GM18909 (cell line): ENCODE measurements around the gene SHC4.
A peak's percentile ranks its signal among the peaks of the same experiment; 100 is the strongest.
"Not testable (repeated sequence)": the region's sequence is repeated elsewhere in the genome, so short reads cannot be mapped to it uniquely, and the experiment has no call there.

Experiments
- ATAC-seq: cut with Tn5 transposase; IDR thresholded peaks from one replicate; pipeline ENCODE4 v1.9.1; 2021; ENCODE audit warnings: mild to moderate bottlenecking; ENCODE audit not compliant: unreplicated experiment, poor library complexity

SHC4 gene

GRCh38 chr15:48963524-48964113, at the start of gene SHC4:
SHC4 (minus strand) TSS chr15:48963919; CDS start chr15:48963015, 904 bp downstream.
- peak; percentile 64 for ATAC-seq

GRCh38 chr15:48999314-48999713, 35.6 kb upstream of the SHC4 start:
- ATAC-seq: no peak

- ATAC-seq: no peak
Observed at GRCh38 chr15:48996276-48996675, 32.6 kb upstream of the SHC4 start.

- ATAC-seq: no peak
Observed at GRCh38 chr15:48993380-48993779, 29.7 kb upstream of the SHC4 start.

GRCh38 chr15:48992545-48992944, 28.8 kb upstream of the SHC4 start:
- peak; percentile 89 for ATAC-seq

GRCh38 chr15:48992096-48992495, 28.4 kb upstream of the SHC4 start:
- ATAC-seq: no peak

- ATAC-seq: no peak
Observed at GRCh38 chr15:48989170-48989569, 25.5 kb upstream of the SHC4 start.

GRCh38 chr15:48987142-48987541, 23.4 kb upstream of the SHC4 start:
- no peak for ATAC-seq

GRCh38 chr15:48986240-48986639, 22.5 kb upstream of the SHC4 start:
- no peak for ATAC-seq

GRCh38 chr15:48985516-48985915, 21.8 kb upstream of the SHC4 start:
- ATAC-seq: no peak

- no peak for ATAC-seq
Observed at GRCh38 chr15:48984811-48985352, 21.2 kb upstream of the SHC4 start.

GRCh38 chr15:48984021-48984710, 20.4 kb upstream of the SHC4 start:
- no peak for ATAC-seq

GRCh38 chr15:48983300-48983699, 19.6 kb upstream of the SHC4 start:
- ATAC-seq: no peak

GRCh38 chr15:48981941-48982340, 18.2 kb upstream of the SHC4 start:
- ATAC-seq: no peak

GRCh38 chr15:48978638-48979037, 14.9 kb upstream of the SHC4 start:
- no peak for ATAC-seq

- ATAC-seq: no peak
Observed at GRCh38 chr15:48976444-48977088, 12.8 kb upstream of the SHC4 start.

GRCh38 chr15:48975472-48976419, 12.0 kb upstream of the SHC4 start:
- ATAC-seq: peak; percentile 96

GRCh38 chr15:48974882-48975281, 11.2 kb upstream of the SHC4 start:
- no peak for ATAC-seq

GRCh38 chr15:48972750-48973503, 9.2 kb upstream of the SHC4 start:
- ATAC-seq: no peak

- ATAC-seq: not testable (repeated sequence)
Observed at GRCh38 chr15:48970926-48971325, 7.2 kb upstream of the SHC4 start.
